Limb (tissue), 2 donors: ENCODE data around the gene RAB18.
A peak's percentile ranks its signal among the peaks of the same experiment; 100 is the strongest.
"Not testable (repeated sequence)": the region's sequence is repeated elsewhere in the genome, so short reads cannot be mapped to it uniquely, and the experiment has no call there.

ENCODE experiments used
- DNase-seq, 2 donors: peaks; one replicate each; pipeline ENCODE4 v3.0.0-alpha.2; 2016; ENCODE audit errors: extremely low spot score in 2 of 2

RAB18 gene

GRCh38 chr10:27504808-27505460, 830 bp downstream of the RAB18 start:
- DNase-seq = no peak

GRCh38 chr10:27505537-27505936, 1.4 kb downstream of the RAB18 start:
- not testable (repeated sequence) for DNase-seq

- no peak for DNase-seq
These were observed 2.2 kb downstream of the RAB18 start for GRCh38 chr10:27506280-27506679.

DNA sequence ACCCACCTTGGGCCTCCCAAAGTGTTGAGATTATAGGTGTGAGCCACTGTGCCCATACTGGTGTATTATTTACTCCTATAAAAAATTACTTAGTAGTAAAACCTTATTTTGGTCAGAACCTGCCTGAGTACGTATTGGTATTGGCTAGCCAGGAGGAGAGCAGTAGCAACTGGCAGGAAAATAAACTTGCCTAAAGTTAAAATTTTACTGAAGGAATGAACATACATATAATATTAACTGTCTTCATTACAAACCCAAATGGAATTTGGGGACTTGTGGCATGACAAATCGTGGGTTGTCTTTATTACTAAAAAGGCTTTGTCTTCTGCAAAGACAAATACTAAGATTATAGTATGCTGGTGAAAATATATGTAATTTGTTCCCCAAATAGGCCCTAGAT, 8.4 kb downstream of the RAB18 start:
- no peak for DNase-seq

DNA sequence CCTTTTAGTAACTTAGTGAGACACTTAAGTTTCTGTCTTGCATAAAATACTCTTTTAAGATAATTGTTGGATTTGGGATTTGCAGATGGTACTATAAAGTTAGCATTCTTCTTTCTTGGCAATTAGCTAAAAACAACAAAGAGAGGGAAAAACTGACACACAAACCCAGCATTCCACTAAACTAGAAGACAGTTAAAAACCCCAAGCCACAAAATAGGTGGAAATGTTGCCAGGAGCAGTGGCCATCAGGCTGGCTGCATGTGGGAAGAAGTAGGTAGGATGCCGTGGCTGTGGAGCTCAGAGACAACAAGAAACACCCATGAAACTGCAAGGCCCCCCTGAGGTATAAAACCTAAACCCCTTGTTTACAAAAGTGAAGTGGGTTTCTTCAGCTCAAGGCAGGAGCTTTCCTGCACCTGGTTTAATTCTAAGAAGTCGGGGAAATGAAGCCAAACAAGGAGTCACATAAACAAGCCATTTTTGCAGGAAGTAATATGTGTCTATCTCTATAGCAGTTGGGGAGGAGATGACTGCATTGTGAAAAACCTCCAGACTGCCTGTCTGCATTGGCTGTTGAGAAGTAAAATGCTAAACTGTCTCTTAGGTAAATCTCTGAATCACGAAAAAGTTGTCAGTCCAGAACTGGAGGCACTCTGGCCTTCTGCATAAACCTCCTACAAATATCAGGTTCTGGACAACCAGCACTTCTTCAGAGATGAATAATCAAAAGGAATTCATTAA, 9.5 kb downstream of the RAB18 start:
- no peak for DNase-seq

DNA sequence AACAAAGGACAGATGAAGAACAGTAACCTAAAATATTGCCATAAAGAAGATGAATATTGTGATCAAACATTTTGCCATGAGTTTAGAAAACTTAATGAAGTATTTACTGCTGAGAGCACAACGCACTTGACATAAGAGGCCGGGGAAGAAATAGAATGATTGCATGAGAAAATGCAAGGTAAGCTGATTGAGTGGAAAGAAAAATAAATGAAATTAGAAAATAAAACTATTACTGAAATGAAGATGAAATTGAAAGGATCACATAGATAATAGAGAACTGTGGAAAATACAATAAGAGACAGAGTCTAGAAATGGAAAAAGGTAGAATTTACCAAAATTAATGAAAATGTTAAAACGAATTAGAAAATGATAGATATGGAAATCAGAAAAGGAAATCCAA, 10.1 kb downstream of the RAB18 start:
- DNase-seq = no peak

DNA sequence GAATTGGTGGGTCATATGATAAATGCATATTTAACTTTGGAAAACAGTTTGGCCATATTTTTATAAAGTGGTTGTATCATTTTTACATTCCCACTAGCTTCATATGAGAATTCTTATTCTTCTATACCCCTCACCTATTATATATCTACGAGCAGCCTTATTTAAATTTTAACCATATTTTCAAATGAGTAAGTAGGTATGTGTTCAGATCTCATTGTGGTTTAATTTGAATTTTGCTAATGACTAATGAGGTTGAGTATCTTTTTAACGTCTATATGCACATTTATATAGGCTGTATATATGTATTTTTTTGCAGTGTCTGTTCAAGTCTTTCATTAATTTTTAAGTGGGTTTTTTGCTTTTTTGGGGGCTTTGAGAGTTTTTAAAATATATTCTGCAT, 14.2 kb downstream of the RAB18 start:
- DNase-seq = no peak

GRCh38 chr10:27525819-27526218, 21.7 kb downstream of the RAB18 start:
- DNase-seq = peak in 1 of 2 donors; percentile 70

- no peak for DNase-seq
These were observed 22.1 kb downstream of the RAB18 start for GRCh38 chr10:27526242-27526641.

- peak in 1 of 2 donors; percentile 68 for DNase-seq
These were observed 23.7 kb downstream of the RAB18 start for GRCh38 chr10:27527666-27528295.

DNA sequence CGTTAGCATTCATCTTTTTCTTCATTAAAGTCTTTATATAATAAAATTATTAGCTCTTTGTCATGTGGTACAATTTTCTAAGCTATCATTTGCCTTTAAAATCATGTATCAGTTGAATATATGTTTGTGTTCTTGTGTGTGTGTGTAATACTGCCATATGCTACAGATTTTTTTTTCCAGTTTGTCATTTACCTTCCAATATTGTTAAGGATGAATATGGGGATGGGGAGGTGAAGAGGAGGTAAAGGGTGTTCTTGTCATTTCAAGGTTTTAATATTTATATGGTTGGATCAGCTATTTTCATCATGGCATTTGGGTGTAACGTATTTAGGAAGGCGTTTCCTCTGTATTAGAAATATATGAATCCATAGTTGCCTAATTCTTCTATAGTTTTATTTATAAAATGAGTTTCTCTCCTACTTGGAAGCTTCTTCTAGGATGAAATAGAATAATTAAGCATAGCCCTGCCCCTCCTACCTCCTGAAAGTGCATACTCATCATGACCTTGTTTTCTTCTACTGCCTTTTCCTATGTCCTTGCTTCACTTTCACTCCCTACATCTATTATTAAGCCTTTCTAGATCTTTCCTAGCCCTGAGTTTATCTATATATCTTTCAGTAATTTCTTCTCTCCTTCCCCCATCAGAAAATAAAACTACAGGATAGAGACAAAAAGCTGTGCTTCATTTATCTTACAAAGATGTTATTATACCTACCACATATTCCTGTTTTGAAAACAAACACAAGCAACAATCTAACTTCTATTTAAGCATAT, 25.1 kb downstream of the RAB18 start:
- no peak for DNase-seq

DNA sequence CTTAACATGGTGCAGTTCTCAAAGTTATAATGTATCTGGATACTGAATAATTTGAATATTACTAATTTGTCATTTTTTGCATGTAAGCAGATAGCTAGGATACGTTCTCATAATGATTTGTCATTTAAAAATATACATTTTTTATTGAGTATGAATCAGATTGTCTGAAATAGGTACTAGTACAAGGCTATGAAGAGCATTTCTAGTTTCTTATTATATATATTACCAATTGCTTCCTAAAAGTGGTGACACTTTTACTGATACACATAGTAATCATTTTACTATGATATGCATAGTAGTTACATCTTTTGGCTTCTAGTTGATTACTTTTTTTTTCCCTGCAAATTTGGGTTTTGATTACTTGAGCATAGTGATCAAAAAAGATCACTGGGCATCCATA, 26.4 kb downstream of the RAB18 start:
- no peak for DNase-seq

- DNase-seq = no peak
These were observed 27.3 kb downstream of the RAB18 start for GRCh38 chr10:27531336-27531847.

GRCh38 chr10:27534161-27534700, 30.1 kb downstream of the RAB18 start:
- DNase-seq = no peak

DNA sequence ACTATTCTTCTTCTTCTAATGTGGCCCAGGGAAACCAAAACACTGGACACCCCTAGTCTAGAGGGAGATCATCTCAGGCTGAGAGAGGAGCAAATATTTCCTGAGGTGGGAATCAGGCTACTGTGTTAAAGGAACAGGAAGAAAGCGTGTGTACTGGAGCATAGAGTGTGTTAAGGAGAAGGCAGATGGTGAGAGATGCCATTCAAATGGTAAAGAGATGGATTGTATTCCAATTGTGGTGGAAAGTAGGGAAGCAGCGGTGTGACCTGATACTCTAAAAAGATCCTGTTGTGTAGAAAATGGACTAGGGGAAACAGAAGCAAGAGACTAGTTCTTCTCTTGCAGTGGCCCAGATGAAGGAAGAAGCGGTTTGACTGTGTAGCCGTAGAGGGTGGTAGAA, 31.2 kb downstream of the RAB18 start:
- no peak for DNase-seq

DNA sequence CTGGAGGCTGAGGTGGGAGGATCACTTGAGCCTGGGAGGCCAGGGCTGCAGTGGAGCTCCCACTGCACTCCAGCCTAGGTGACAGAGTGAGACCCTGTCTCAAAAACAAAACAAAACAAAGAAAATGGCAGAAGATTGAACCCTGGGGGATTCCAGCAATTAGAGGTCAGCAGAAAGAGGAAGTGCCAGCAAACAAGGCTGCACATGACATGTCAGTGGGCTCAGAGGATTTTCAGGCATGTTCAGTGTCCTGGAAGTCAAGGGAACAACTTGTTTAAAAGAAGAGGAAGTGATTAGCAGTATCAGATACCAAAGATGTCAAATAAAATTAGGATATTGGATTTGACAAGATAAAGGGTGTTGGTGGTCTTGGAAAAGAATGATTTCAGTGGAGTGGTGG, 32.3 kb downstream of the RAB18 start:
- no peak for DNase-seq

DNA sequence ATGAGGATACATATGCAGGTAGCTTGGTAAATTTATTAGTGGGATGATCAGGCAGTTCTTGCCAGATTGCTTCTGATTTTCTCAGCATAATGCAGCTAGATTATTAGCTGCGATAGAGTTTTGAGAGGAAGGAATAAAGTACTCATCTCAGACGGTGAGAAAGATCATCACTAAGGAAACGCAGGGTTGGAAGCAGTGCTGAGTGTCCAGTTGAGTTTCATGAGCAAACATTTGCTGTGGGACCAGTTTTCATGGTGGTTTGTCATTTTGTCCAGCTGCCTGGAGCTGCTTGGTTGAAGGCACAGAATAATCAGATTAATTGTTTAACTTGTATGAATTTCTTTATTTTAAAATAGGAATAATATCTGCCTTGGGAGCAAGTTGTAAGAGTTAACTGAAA, 33.1 kb downstream of the RAB18 start:
- no peak for DNase-seq

DNA sequence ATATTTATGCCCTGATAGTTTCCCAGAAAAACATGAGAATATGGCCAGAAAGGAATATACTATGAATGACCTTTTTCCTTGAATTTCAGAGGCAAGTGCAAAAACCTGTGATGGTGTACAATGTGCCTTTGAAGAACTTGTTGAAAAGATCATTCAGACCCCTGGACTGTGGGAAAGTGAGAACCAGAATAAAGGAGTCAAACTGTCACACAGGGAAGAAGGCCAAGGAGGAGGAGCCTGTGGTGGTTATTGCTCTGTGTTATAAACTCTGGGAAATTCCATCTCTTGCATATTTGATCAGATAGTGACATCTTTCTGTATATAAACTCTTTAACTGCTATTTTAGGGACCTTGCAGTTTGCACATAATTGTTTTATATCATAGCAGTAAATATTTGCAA, 33.7 kb downstream of the RAB18 start:
- DNase-seq = no peak

GRCh38 chr10:27540672-27541071, 36.6 kb downstream of the RAB18 start:
- DNase-seq = no peak

DNA sequence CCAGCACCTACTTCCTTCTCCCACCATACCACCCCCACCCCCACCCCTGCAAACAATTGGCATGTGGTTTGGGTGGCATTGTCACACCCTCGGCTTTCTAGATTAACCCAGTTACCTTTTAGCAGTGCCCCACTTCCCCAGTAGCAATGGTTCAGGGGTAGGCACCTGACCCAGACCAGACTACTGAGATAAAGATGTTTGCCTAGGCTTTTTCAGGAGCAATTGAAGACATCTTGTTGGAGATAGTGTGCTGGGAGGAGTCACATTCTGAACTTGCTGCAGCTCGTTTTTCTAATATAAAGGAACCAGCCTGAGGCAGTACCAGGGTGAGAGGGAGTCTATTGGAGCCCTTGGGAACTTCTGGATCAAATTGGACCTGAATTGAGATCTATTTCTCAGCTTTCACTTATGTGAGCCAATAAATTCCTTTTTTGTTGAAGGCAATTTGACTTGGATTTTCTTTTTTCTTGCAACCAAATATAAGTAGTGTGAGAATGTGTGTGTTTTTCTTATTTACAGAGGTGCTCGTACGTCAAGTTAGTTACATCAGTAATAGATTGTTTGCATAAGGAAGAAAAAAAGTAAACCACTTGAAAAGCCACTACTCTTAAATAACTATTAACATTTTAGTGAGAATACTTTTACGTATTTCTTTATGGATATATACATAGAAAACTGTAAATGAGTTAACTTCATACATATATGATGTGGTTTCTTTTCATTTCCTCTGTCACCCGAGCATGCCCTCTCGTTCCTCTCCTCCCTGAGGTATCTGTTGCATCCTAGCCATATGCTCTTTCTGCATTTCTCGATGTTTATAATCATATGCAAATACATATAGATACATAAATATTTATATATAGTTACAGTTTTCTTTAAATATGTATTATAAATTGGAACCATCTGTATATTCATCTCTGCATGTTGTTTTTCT, 38.0 kb downstream of the RAB18 start:
- DNase-seq = no peak
